IPS-18c (cell line): ENCODE measurements around the gene CDR2.
"Not testable (repeated sequence)": the region's sequence is repeated elsewhere in the genome, so short reads cannot be mapped to it uniquely, and the experiment has no call there.

Experiments
- H3K4me3 ChIP-seq: 2 replicates; pipeline ENCODE4 v1.7.0; 2013; ENCODE audit warnings: low read depth, mild to moderate bottlenecking, low read length, moderate library complexity; ENCODE audit not compliant: insufficient read depth
- H3K9me3 ChIP-seq: one replicate; pipeline ENCODE4 v1.6.1; 2013; ENCODE audit warnings: mild to moderate bottlenecking, low read length, moderate library complexity; ENCODE audit not compliant: control insufficient read depth, insufficient read depth

Gene CDR2

GRCh38 chr16:22383827-22384226 is 9.4 kb upstream of the CDR2 start:
- Histone ChIP-seq H3K9me3 (no peaks in the 10 kb centered on the region), H3K4me3 (no peak overlapping the region)

- Histone ChIP-seq H3K9me3 (no peaks in the 10 kb centered on the region), H3K4me3 (no peak overlapping the region)
These were observed 7.0 kb upstream of the CDR2 start for GRCh38 chr16:22381392-22381791.

GRCh38 chr16:22380529-22380928 is 6.1 kb upstream of the CDR2 start:
- H3K9me3 ChIP-seq: no peaks in the 10 kb centered on the region
- H3K4me3 ChIP-seq: no peak overlapping the region

- H3K9me3 ChIP-seq: no peaks in the 10 kb centered on the region
- H3K4me3 ChIP-seq: no peak overlapping the region
These were observed 5.2 kb upstream of the CDR2 start for GRCh38 chr16:22379656-22380055.

GRCh38 chr16:22375963-22376640 is 1.7 kb upstream of the CDR2 start:
- H3K9me3 ChIP-seq: no peaks in the 10 kb centered on the region
- H3K4me3 ChIP-seq: no peak overlapping the region

- no peaks in the 10 kb centered on the region for H3K9me3 ChIP-seq
- H3K4me3 ChIP-seq: peak overlapping the region; percentile 82
These were observed 921 bp upstream of the CDR2 start for GRCh38 chr16:22375117-22375962.

GRCh38 chr16:22373662-22374310 is 633 bp downstream of the CDR2 start:
- Histone ChIP-seq H3K4me3 (peak overlapping the region; percentile 82), H3K9me3 (no peaks in the 10 kb centered on the region)

- Histone ChIP-seq H3K4me3 (peak overlapping the region; percentile 82), H3K9me3 (no peaks in the 10 kb centered on the region)
These were observed 1.3 kb downstream of the CDR2 start for GRCh38 chr16:22372882-22373661.

GRCh38 chr16:22370038-22370820 is 4.2 kb downstream of the CDR2 start:
- Histone ChIP-seq H3K9me3 (no peaks in the 10 kb centered on the region), H3K4me3 (no peak overlapping the region)

GRCh38 chr16:22369221-22369811 is 5.1 kb downstream of the CDR2 start:
- Histone ChIP-seq H3K9me3 (no peaks in the 10 kb centered on the region), H3K4me3 (no peak overlapping the region)

GRCh38 chr16:22368200-22368826 is 6.1 kb downstream of the CDR2 start:
- H3K4me3 ChIP-seq, H3K9me3 ChIP-seq: not testable (repeated sequence)

GRCh38 chr16:22366889-22367288 is 7.5 kb downstream of the CDR2 start:
- Histone ChIP-seq H3K4me3 (no peak overlapping the region), H3K9me3 (no peaks in the 10 kb centered on the region)

GRCh38 chr16:22366371-22366770 is 8.0 kb downstream of the CDR2 start:
- Histone ChIP-seq H3K9me3 (no peaks in the 10 kb centered on the region), H3K4me3 (no peak overlapping the region)

GRCh38 chr16:22364241-22364640 is 10.2 kb downstream of the CDR2 start:
- Histone ChIP-seq H3K4me3 (no peak overlapping the region), H3K9me3 (no peaks in the 10 kb centered on the region)

GRCh38 chr16:22360963-22361659 is 13.3 kb downstream of the CDR2 start:
- Histone ChIP-seq H3K9me3 (no peaks in the 10 kb centered on the region), H3K4me3 (no peak overlapping the region)
